ENCODE results near the gene TMEM45A. TPM values are rescaled to one million over a fixed set of nuclear protein-coding genes. Genes with fewer than 3 reads are reported as not detected.
A peak's percentile ranks its signal among the peaks of the same experiment; 100 is the strongest.

TMEM45A gene
- total RNA-seq, 4 donors from 2014 or later, result 1.8 to 25.1 (median 5.1) TPM

- Histone ChIP-seq H3K27me3 (no peaks in the 10 kb centered on the region), H3K36me3 (no peaks in the 10 kb centered on the region), H3K4me1 (peaks cover 0 to 22% (median 8%) of the 10 kb centered on the region in 3 donors), H3K4me3 (no peak overlapping the region), H3K9me3 (no peaks in the 10 kb centered on the region), H3K27ac (no peak overlapping the region)
- intact Hi-C loops (cut with DNase I), result no loop called here
- WGBS, 2 donors, result 79 to 85% methylated on average over 4 of the region's 4 CpGs
- TF ChIP-seq POLR2A (IDR thresholded peaks at IDR 0.05), result no peak
- TF ChIP-seq, protein P1, sequence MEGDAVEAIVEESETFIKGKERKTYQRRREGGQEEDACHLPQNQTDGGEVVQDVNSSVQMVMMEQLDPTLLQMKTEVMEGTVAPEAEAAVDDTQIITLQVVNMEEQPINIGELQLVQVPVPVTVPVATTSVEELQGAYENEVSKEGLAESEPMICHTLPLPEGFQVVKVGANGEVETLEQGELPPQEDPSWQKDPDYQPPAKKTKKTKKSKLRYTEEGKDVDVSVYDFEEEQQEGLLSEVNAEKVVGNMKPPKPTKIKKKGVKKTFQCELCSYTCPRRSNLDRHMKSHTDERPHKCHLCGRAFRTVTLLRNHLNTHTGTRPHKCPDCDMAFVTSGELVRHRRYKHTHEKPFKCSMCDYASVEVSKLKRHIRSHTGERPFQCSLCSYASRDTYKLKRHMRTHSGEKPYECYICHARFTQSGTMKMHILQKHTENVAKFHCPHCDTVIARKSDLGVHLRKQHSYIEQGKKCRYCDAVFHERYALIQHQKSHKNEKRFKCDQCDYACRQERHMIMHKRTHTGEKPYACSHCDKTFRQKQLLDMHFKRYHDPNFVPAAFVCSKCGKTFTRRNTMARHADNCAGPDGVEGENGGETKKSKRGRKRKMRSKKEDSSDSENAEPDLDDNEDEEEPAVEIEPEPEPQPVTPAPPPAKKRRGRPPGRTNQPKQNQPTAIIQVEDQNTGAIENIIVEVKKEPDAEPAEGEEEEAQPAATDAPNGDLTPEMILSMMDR (IDR thresholded peaks at IDR 0.05), result no peak
- DNase-seq, result no peak
Observed at GRCh38 chr3:100523050-100523760, 30.8 kb downstream of the TMEM45A start.

DNA sequence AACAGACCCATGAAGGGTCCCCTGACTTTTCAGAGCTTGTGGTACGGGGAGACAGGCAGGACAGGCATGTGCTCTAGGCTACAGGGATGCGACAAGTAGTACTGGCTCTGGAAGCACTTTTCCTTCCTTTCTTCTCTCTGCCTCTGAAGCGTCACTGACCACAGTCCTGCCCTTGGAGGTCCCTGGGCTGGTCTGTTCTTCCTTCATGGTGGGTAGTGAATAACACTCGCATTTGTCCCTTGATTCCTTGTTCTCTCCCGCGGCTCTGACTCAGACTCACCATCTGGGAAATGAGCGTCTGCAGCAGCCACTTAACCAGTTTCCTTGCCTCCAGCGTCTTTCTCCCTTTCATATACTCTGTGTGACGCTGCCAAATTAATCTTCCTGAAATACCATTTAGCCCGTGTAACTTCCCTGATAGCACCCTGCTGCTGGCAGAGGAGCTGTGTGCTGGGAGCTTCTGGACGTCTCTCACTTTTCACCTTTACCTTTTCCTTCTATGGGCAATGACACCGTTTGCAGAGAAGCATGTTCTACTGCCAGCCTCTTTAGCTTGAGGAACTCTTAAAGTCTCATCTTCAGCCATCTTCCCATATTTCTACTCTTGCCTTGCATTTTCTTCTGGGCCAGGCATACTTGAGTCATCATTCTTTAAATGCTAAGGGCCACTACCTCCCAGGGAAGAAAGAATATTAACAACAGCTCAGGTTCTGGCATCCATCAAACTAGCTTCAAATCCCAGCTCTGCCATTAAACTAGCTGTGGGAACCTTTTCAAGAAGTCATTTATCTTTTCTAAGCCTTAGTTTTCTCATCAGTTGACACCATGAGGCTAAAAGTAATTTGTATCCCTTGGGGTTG is 33.6 kb downstream of the TMEM45A start:
- no peaks in the 10 kb centered on the region for H3K27me3 ChIP-seq
- no peaks in the 10 kb centered on the region for H3K9me3 ChIP-seq
- TF ChIP-seq POLR2A (IDR thresholded peaks at IDR 0.05), result no peak
- TF ChIP-seq, protein P1 (IDR thresholded peaks at IDR 0.05), result no peak
- peaks cover 0 to 22% (median 8%) of the 10 kb centered on the region in 3 donors for H3K4me1 ChIP-seq
- no peaks in the 10 kb centered on the region for H3K36me3 ChIP-seq
- WGBS, 2 donors, result 34 to 38% methylated on average over 12 of the region's 12 CpGs
- peak overlapping the region; percentile 74 to 79 (median 77) for H3K27ac ChIP-seq
- intact Hi-C loops (cut with DNase I), result no loop called here
- no peak overlapping the region for H3K4me3 ChIP-seq
- DNase-seq, result no peak

DNA sequence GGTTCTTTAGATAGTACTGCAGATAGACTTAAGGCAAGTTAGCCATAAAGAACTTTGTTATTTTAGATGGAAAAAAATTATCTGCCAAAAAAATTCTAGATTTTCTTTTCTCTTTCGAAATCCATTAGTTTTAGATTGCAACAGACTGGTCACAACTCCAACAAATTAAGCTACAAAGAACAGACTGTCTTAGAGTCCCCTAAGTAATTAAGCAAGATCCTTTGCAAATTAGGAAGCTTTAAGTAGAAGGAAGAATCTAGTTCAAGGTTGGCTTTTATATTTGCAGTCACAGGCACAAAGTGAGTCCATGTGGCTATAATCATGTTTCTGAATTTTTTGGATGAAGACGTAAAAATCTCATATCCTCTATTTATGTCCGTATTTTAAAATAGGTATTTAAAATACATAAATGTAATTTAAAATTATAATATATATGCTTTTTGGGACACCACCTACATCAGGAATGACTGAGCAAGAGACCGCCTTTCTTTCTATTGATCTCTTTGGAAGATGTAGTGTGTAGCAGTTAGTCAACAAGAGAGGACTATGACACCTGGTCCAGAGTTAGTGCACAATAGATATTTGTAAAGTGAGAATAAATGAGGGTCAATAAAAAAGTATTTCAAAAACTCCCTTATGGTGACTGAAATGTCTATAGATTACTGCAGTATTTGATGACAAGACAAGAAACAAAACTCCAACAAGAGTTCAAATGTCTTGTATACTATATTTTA is 34.4 kb downstream of the TMEM45A start:
- Histone ChIP-seq H3K4me3 (no peak overlapping the region), H3K4me1 (peaks cover 0 to 22% (median 8%) of the 10 kb centered on the region in 3 donors), H3K27me3 (no peaks in the 10 kb centered on the region), H3K9me3 (no peaks in the 10 kb centered on the region), H3K36me3 (no peaks in the 10 kb centered on the region), H3K27ac (peak overlapping the region; percentile 74 to 79 (median 77))
- TF ChIP-seq POLR2A (IDR thresholded peaks at IDR 0.05), result no peak
- TF ChIP-seq, protein P1 (IDR thresholded peaks at IDR 0.05), result no peak
- intact Hi-C loops (cut with DNase I), result no loop called here
- no peak for DNase-seq
- 80 to 82% methylated on average over 4 of the region's 4 CpGs for WGBS, 2 donors

GRCh38 chr3:100527347-100527735 is 34.9 kb downstream of the TMEM45A start:
- H3K4me3 ChIP-seq, result no peak overlapping the region
- no peak overlapping the region for H3K27ac ChIP-seq
- TF ChIP-seq, protein P1 (IDR thresholded peaks at IDR 0.05), result no peak
- no peak for TF ChIP-seq POLR2A (IDR thresholded peaks at IDR 0.05)
- peaks cover 0 to 22% (median 8%) of the 10 kb centered on the region in 3 donors for H3K4me1 ChIP-seq
- H3K9me3 ChIP-seq, result no peaks in the 10 kb centered on the region
- intact Hi-C loops (cut with DNase I), result no loop called here
- DNase-seq, result no peak
- no peaks in the 10 kb centered on the region for H3K27me3 ChIP-seq
- 94 to 100% methylated on average over 1 of the region's 1 CpG for WGBS, 2 donors
- H3K36me3 ChIP-seq, result no peaks in the 10 kb centered on the region
